Measurements from ENCODE around the gene ANKRD50.

The ANKRD50 gene

GRCh38 chr4:124636788-124637187 lies 75.7 kb downstream of the ANKRD50 start:
- no peak for DNase-seq (ENCODE audit: low read depth)

- no peak for DNase-seq (ENCODE audit: low read depth)
Measured at GRCh38 chr4:124635331-124635730, 77.2 kb downstream of the ANKRD50 start.

GRCh38 chr4:124633285-124633941 lies 79.1 kb downstream of the ANKRD50 start:
- DNase-seq (ENCODE audit: low read depth): no peak

- DNase-seq (ENCODE audit: low read depth): no peak
Measured at GRCh38 chr4:124632439-124632838, 80.1 kb downstream of the ANKRD50 start.

- DNase-seq (ENCODE audit: low read depth): peak; percentile 57
Measured at GRCh38 chr4:124631760-124632159, 80.8 kb downstream of the ANKRD50 start.

- DNase-seq (ENCODE audit: low read depth): no peak
Measured at GRCh38 chr4:124629681-124630080, 82.9 kb downstream of the ANKRD50 start.

Data from HS-27A (cell line).